HG03025 (cell line): ENCODE results near the gene ACOX1.

Source experiments
- ATAC-seq: cut with Tn5 transposase; IDR thresholded peaks from one replicate; pipeline ENCODE4 v1.9.1; 2021; ENCODE audit warnings: mild to moderate bottlenecking, moderate library complexity; ENCODE audit not compliant: unreplicated experiment, low FRiP score

The ACOX1 gene

DNA sequence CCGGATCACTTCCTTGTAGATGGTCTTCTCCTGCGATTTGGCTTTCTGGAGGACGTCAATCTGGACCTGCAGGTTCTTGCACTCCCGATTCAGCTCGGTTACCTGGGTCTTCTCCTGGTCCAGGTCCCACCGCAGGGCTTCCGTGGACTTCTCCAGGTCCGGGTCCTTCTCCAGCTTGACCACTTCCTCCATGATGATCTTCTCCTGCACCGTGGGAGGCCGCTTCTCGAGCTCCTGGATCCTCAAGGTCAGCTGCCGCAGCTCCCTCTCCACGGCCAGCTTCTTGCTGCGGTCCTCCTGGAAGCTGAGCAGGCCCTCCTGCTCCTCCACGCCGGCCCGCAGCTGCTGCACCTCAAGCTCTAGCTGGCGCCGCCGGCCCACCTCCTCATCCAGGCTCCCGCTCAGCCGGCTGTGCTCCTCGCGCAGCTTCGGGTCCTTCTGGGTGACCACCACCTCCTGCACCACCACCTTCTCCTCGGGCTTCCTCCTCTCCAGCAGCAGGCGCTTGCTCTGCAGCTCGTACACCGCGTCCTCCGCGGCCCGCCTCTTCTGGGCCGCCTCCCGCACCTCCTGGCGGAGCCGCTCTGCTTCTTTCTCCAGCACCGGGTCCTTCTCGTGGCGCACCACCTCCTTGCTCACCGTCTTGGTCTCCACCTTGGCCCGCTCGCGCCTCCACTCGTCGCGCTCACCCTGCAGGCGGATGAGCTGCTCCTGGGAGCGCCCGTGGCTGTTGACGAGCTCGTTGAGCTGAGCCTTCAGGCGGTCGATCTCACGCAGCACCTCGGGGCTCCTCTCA, 29.9 kb upstream of the ACOX1 start:
- ATAC-seq: no peak

DNA sequence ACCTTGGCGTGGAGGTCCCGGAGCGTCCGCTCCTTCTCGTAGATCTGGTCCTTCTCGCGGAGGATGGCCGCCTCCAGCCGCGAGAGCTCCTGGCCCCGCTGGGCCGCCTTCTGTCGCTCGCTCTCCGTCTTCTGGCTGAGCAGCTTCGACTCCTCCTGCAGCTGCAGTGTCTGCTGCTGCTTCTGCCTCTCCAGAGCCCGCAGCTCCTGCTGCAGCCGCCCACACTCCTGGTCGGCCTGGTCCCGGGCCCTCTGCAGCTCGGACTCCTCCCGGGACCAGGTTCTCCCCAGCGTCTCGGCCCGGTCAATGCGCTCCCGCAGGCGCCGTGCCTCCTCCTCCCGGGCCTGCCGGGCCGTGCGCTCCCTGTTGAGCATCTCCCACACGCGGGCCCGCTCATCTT, 29.2 kb upstream of the ACOX1 start:
- no peak for ATAC-seq

DNA sequence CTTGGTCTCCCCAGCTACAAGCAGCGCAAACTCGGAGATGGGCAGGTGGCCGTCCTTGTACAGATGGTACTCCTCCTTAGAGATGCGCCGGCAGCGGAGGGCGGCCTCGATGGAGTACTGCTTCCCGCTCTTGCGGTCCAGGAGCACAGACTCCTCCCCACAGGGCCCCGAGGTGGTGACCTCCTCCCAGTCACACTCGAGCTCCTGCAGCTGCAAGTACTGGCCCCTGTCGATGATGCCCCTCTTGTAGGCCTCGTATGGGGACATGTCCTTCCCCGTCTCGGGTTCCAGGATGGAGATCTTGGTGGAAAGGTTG, 28.8 kb upstream of the ACOX1 start:
- no peak for ATAC-seq

DNA sequence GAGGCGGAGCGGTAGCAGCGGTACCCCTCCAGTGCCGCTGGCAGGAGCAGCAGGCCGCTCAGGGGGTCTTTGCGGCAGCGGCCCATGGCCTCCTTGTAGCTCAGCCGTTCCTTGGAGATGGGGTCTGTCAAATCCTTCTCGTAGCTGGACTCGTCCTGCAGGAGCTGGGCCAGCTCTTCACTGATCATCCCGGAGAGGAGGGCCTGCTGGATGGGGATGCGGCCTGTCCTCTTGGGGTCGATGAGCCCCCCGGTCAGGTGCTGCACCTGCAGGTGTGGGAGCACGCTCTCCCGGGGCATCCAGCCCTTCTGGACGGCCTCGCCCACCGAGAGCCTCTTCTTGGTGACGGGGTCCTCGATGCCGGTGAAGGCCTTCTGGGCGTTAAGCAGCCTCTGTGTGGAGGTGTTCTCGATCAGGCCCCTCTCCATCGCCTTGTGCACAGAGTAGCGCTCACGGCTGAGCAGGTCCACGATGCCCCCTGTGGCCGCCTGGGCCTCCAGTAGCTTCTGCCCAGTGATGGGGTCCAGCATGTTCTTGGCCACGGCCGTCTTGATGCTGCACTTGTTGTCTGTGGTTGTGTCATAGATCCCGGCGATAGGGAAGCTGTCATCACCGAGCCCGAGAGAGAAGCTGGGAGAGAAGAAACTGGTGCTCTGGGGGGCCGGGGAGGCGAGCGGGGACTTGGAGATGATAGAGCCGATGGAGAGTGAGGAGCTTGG, 28.3 kb upstream of the ACOX1 start:
- ATAC-seq: no peak

DNA sequence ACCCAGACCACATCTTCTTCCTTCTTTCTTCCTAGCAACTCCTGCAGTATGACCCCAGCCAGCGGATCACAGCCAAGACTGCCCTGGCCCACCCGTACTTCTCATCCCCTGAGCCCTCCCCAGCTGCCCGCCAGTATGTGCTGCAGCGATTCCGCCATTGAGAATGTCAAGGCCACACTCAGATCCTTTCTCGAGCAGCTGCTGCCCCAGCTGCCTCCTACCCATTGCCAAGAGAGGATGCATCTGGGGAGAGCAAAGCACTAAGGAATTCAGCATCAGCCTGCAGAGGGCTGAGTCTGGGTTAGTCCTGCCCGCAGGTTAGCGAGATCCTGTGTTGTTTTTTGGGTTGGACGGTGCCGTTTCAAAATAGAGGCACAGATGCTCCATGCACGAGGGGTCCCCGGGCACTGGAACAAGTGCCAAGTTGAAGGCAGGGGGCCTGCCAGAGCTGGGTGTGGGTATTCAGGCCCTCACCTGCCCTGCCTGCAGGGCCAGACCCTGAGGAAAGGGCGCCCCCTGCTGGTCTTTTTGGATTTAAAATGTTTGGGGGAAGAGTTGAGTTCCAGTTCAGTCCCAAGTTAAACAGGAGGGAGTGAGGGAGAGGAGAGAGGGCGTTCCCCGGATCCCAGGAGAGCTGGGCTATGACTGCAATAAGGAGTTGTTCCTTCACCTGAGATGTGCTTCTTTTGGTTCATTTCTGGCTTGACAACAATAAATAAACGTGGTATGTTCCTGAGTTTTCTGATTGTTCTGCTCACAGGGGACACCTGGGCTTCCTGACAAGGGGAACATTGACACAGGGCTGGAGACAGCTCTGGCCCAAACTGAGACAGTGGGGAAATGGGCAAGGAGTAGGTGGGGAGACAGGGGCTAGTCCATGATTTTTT, 26.5 kb upstream of the ACOX1 start:
- no peak for ATAC-seq

DNA sequence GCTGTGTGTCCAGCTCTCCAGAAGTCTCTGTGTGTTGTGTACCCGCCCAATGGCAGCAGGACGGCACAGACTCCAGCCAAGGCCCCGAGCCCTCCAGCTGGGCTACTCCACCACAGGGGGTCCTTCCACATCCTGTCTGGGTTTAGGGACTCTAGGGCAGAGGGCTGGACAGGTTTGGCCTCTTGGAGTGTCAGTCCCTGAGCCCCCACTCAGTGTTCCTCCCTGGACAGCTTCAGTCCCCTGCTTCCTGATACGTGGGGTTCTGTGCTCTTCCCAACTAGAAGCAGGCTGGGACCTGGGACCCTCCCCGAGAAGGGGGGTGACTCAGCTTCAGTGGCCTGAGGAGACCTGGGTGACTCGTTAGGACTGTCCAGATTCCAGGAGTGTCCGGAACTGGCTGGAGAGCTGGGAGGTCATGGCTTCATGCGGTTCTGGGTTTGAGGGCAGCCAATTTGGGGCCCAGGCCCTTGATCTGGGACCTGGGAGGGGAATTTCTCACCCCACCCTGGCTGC, 25.8 kb upstream of the ACOX1 start:
- no peak for ATAC-seq

DNA sequence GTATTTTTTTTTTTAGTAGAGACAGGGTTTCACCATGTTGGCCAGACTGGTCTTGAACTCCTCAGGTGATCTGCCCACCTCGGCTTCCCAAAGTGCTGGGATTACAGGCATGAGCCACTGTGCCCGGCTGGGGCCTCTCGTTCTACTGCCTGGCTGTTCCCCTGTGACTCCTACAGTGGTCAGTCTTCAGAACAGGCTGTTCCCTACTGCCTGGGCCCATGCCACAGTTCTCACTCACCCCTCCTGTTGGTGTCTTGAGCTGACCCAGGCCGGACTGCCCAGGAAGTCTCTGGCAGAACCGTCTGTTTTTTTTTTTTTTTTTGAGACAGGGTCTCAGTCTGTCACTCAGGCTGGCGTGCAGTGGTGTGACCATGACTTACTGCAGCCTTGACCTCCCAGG, 24.9 kb upstream of the ACOX1 start:
- no peak for ATAC-seq

DNA sequence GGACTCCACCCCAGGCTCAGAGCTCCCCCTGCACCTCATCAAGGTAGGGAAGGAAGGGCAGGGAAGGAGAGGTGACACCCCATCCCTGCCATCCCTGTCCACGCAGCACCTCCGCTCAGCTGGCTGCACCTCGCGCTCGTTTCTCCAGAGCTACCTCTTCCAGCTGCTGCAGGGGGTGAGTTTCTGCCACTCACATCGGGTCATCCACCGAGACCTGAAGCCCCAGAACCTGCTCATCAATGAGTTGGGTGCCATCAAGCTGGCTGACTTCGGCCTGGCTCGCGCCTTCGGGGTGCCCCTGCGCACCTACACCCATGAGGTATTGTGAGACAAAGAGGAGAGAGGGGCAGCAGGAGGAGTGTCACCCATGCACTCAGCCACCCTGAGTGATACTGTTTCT, 23.1 kb upstream of the ACOX1 start:
- ATAC-seq: no peak

DNA sequence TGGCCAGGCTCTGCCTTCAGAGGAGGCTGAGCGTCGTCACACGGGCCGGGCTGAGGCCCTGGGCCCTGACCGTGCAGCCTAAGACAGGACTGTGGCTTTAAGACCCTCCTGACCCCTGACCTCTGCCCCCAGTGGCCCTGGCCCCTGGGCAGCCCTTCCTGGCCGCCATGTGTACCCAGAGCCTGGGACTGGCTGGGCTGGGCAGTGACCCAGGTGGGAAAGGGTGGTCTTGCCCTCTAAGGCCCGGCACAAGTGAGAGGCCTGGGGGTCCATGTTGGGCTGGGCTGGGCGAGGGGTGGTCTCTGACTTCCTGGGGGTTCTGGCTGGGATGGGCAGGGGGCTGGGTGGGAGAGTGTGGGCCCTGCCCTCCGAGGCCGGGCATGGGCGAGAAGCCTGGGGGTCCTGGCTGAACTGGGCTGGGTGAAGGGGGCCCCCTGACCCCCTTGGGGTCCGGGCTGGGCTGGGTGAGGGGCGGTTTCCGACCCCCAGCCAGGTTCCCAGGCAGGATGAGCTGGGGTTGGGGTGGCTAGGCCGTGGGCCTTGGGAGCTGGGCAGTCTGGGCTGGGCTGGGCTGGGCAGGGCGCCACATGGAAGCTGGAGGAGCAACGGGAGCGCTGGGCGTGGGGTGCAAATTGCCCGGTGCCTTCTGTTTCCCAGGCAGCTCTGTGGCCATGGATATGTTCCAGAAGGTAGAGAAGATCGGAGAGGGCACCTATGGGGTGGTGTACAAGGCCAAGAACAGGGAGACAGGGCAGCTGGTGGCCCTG, 22.0 kb upstream of the ACOX1 start, which contains the start of gene CDK3:
Gene CDK3, plus strand, starts transcription at position 101 of the 767 bp plus-strand sequence. Its CDS starts 571 bp downstream, at position 672.
- no peak for ATAC-seq

DNA sequence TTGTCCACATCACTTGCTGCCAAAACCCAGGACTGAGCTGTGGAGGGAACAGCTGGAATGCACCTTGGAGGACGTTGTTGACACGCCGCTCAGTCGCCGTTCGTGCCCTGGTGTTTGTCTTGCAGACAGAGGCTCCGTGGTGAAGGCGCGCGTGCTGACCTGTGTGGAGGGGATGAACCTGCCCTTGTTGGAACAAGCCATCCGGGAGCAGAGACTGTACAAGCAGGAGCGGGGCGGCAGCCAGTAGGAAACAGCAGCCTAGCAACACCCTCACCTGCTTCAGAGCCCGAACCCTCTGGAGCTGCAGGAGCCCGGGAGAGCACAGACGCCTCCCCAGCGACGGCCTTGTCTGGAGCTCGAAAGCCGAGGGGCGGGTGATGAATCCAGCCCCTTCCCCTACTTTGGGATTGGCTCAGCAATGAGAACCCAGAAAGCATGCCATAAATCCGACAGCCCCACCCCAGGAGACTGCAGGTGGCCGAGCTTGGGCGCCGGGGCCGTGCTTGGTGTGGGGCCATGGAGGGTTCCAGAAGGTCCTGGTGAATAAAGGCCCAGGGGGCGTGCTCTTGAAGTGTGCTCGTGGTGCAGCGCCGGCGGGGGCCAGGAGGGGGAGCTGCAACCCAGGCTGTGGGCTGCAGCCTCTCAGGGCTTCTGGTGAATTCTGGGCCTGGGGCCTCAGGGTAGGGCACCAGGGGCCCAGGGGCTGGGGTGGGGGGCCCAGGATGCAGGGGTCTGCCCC, 21.2 kb upstream of the ACOX1 start:
- ATAC-seq: no peak

DNA sequence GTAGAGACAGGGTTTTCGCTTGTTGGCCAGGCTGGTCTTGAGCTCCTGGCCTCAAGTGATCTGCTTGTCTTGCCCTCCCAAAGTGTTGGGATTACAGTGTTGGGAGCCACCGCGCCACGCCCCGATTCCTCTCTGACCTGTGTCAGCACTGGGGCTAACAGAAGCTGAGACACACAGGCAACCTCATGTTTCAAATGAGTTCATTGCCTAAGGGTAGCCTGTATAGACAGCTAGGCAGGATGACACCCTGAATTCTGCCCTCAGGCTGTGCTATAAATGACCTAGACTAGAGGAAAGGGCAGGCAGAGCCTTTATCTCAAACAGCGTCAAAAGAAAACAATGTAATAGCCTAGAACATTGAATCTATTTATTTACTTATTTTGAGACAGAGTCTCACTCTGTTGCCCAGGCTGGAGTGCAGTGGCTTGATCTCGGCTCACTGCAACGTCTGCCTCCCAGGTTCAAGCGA, 19.4 kb upstream of the ACOX1 start:
- no peak for ATAC-seq

DNA sequence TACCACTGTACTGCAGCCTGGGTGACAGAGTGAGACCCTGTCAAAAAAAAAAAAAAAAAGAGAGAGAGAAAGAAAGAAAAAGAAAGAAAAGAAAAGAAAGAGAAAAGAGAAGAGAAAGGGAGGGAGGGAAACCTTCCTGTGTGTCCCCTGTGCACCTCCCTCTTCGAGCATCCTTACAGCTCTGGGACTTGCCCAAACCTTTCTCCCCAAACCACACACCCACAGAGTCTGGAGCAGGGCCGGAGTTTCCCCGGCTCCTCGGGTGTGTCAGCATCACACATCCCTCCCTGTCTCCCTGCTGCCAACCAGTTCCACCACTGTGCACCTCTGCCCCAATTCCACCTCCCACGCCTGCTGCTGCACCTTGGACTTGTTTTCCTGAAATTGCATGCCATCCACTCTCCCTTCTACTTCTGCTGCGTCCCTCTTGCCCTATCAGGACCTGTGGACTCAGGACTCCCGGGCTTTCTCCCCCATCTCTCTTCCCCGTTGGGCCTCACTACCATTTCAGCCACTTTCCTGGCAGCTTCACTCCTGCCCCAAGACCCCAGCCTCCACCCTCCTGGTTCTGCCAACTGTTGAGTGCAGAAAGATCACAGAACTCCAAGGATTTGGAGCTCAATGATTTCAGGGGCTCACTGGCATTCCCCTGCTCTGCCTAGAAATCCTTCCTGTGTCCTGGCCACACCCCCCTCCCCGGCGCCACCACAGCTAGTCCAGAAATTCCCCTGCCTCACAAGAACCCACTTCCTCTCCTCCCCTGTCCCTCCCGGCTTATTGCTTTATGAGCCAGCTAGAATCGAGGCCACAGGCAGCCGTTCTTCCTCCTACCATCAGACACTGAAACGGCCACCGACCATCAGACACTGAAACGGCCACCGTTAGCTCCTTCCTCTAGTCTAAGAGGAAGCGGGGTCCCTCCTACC, 18.0 kb upstream of the ACOX1 start:
- no peak for ATAC-seq

DNA sequence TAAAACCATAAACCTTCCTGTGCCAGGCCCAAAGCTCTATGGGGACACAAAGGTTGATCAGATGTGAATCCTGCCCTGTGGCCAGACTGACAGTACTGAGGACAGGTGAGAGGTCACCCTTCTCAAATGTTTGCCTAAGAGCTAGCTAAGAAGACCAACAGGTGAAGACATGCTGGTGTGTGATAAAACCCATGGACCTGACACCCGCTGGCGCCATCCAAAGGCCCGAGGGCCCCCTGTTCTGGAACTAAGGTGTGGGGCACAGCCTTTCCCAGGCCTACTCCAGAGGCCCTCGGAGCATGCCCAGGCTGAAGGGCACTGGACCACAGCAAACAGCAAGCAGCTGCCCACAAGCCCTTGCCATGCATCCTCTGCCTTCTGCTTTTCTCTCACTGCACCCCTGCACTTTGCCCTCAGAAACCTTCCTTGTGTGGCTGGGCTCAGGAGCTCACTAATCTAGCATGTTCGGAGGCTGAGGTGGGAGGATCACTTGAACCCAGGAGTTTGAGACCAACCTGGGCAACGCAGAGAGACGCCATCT, 16.5 kb upstream of the ACOX1 start:
- no peak for ATAC-seq

DNA sequence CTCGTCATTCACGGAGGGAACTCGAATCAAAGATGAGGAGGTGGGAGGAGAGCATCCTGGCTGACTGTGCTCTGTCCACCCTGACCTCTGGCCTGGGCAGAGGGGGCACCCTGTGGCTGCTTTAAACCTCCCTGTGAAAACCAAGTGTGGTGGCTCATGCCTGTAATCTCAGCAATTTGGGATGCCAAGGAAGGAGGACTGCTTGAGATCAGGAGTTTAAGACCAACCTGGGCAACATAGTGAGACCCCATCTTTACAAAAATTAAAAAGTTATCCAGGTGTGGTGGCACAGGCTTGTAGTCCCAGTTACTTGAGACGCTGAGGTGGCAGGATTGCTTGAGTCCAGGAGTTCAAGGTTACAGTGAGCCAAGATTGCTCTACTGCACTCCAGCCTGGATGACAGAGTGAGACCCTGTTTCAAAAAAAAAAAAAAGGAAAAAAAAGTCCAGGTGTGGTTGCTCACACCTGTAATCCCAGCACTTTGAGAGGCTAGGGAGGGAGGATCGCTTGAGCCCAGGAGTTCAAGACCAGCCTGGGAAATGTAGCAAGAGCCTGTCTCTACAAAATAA, 15.9 kb upstream of the ACOX1 start:
- no peak for ATAC-seq

DNA sequence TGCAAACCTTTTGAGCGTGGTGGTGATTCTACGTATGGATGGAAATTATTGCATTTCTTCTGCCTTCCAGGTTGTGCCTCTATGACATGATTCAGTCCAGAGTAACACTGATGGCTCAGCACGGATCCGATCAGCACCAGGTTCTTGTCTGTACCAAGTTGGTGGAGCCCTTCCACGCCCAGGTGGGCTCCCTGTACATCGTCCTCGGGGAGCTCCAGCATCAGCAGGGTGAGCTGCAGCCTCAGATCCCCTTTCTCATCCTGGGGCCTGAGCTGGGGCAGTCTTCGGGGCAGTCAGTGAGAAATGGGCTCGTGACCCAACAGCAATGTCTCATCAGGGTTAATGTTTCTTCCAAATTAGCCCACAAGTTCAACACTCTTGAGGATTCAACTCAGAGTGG, 12.4 kb upstream of the ACOX1 start:
- no peak for ATAC-seq

DNA sequence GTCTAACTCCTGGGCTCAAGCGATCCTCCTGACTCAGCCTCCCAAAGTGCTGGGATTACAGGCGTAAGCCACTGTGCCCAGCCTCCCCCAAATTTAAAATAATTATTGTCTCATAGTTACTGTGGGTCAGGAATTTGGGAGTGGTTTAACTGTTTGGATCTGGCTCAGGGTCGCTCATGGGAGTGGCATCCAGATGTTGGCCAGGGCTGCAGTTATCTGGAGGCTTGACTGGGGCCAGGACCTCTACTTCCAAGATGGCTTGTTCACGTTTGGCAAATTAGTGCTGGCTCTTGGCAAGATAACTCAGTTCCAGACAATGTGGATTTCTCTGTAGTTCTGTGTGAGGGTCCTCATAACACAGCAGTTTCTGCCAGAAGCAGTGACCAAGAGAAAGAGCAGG, 8.1 kb upstream of the ACOX1 start:
- no peak for ATAC-seq

DNA sequence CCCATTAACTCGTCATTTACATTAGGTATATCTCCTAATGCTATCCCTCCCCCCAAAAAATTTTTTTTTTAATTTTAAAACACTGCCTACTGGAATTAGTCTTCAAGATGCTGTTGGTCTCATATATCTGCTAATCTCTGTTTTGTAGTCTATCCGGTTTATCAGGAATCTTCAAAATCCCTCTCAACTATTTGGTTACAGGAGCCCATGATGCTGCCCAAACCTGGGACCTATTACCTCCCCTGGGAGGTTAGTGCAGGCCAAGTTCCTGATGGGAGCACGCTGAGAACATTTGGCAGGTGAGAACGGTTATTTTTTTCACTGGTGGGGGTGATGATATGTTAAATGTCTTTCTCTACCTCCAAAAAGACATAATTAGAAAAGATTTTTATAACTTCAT, 7.0 kb upstream of the ACOX1 start:
- no peak for ATAC-seq
